HepG2 (cell line): ENCODE measurements around the gene RP2. TPM values are rescaled to one million over a fixed set of nuclear protein-coding genes. Genes with fewer than 3 reads are reported as not detected.

Source experiments
- ATAC-seq: fragments of 200-7000 bp; cut with Tn5 transposase; 3 replicates; pipeline ENCODE4 v1.9.1; 2020; ENCODE audit warnings: mild to moderate bottlenecking, moderate library complexity
- BruUV-seq: library from RNA; stranded (reverse); fragments of 400-500 nt; replicated peaks from 2 replicates; lab custom pipeline; 2021; lab: Mats Ljungman, UMichigan
- CTCF ChIA-PET: fragments of 300-600 bp; formaldehyde crosslinking; extraction: SDS; loops from one replicate; lab custom pipeline; 2021; ENCODE audit warnings: low total read pairs, inconsistent platforms, low intra/inter-chr PET ratio; lab: Yijun Ruan, JAX
- POLR2A ChIA-PET: fragments of 350-600 bp; sonication (Branson Sonifier 250); formaldehyde crosslinking; loops from one replicate; lab custom pipeline; 2020; ENCODE audit warnings: antibody characterized with exemption, inconsistent platforms; lab: Yijun Ruan, JAX
- DNase-seq: peaks from one replicate; pipeline ENCODE4 v3.0.0-alpha.2; 2015; ENCODE audit warnings: low spot score
- FAIRE-seq: peaks from 3 replicates; lab custom pipeline; 2011; peaks lifted over from hg19 to GRCh38; lab: Jason Lieb, UNC
- H2AFZ ChIP-seq: one replicate; pipeline ENCODE4 v1.6.1; 2011; ENCODE audit warnings: low read length, inconsistent platforms
- H3K27ac ChIP-seq: fragments of 300-600 bp; 3 replicates; pipeline ENCODE4 v1.8.0; 2011; ENCODE audit warnings: mixed run types, mild to moderate bottlenecking, mixed read lengths, low read length, inconsistent platforms; ENCODE audit not compliant: insufficient read depth; ENCODE audit errors: extremely low read length
- H3K27me3 ChIP-seq, 2 experiments: fragments of 200-600 bp in 1 of 2; 2 replicates in 1 of 2; 3 replicates in 1 of 2; pipeline versions ENCODE4 v1.6.0 to v1.8.0; 2011; ENCODE audit warnings: low read length in 2 of 2, mild to moderate bottlenecking in 2 of 2, moderate library complexity in 2 of 2, inconsistent platforms in 1 of 2; ENCODE audit not compliant: insufficient read depth in 2 of 2, control insufficient read depth in 1 of 2
- H3K36me3 ChIP-seq, 2 experiments: fragments of 200-600 bp in 1 of 2; replicated peaks in 1 of 2; 2 replicates in 1 of 2; 3 replicates in 1 of 2; pipeline versions ENCODE4 v1.5.1 to v1.8.0; 2011; ENCODE audit warnings: low read length in 2 of 2, inconsistent platforms in 1 of 2; ENCODE audit not compliant: insufficient read depth in 2 of 2, control insufficient read depth in 1 of 2
- H3K4me1 ChIP-seq: 2 replicates; pipeline ENCODE4 v1.5.1; 2012; ENCODE audit warnings: low read length, inconsistent platforms; ENCODE audit not compliant: insufficient read depth
- H3K4me2 ChIP-seq: 2 replicates; pipeline ENCODE4 v1.6.0; 2011; ENCODE audit warnings: low read depth, low read length, inconsistent platforms
- H3K4me3 ChIP-seq, 3 experiments: fragments of 200-600 bp in 1 of 3; sonication (generic), shearing (Covaris generic) in 1 of 3; replicated peaks in 1 of 3; 2 replicates each; pipeline ENCODE4 v1.5.1; 2011 to 2016; ENCODE audit warnings: low read length in 3 of 3, inconsistent platforms in 2 of 3, low read depth in 2 of 3, mild to moderate bottlenecking in 2 of 3, control low read depth in 1 of 3, mixed read lengths in 1 of 3; ENCODE audit not compliant: insufficient read depth in 1 of 3
- H3K79me2 ChIP-seq: one replicate; pipeline ENCODE4 v1.6.1; 2011; ENCODE audit warnings: low read length, inconsistent platforms; ENCODE audit not compliant: insufficient read depth
- H3K9ac ChIP-seq: 2 replicates; pipeline ENCODE4 v1.6.0; 2011; ENCODE audit warnings: mild to moderate bottlenecking, low read depth, low read length, inconsistent platforms; ENCODE audit not compliant: insufficient read depth
- H3K9me3 ChIP-seq: 2 replicates; pipeline ENCODE4 v1.5.1; 2012; ENCODE audit warnings: mild to moderate bottlenecking, low read length
- H4K20me1 ChIP-seq: 2 replicates; pipeline ENCODE4 v1.6.0; 2011; ENCODE audit warnings: inconsistent platforms, mild to moderate bottlenecking, low read length, moderate library complexity; ENCODE audit not compliant: insufficient read depth
- ARID4A ChIP-seq: sonication (generic); formaldehyde crosslinking; IDR thresholded peaks from 2 replicates; pipeline ENCODE4 v1.5.0; 2020; ENCODE audit warnings: mild to moderate bottlenecking, missing genetic modification reagents, borderline replicate concordance
- CBX5 ChIP-seq: sonication (generic); formaldehyde crosslinking; IDR thresholded peaks from 2 replicates; pipeline ENCODE4 v1.4.0; 2020; ENCODE audit warnings: missing genetic modification reagents, borderline replicate concordance
- KLF9 ChIP-seq: IDR thresholded peaks from 2 replicates; pipeline ENCODE4 v1.6.1; 2016; ENCODE audit warnings: low read depth
- KMT2A ChIP-seq: sonication (generic); formaldehyde crosslinking; IDR thresholded peaks from 2 replicates; pipeline ENCODE4 v1.4.0; 2020; ENCODE audit warnings: missing genetic modification reagents
- MIER2 ChIP-seq: IDR thresholded peaks from 2 replicates; pipeline ENCODE4 v1.6.1; 2016; ENCODE audit warnings: missing biosample characterization, missing genetic modification reagents
- PAXIP1 ChIP-seq: sonication (generic); formaldehyde crosslinking; conservative IDR thresholded peaks from 2 replicates; pipeline ENCODE4 v1.4.0; 2020; ENCODE audit warnings: mild to moderate bottlenecking, missing genetic modification reagents, moderate library complexity
- SPEN ChIP-seq: sonication (generic); formaldehyde crosslinking; IDR thresholded peaks from 2 replicates; pipeline ENCODE4 v1.5.1; 2020; ENCODE audit warnings: low read depth, mild to moderate bottlenecking, missing genetic modification reagents
- ZFYVE20 ChIP-seq: sonication (generic); formaldehyde crosslinking; IDR thresholded peaks from 2 replicates; pipeline ENCODE4 v1.8.0; 2023; ENCODE audit warnings: low read depth, mild to moderate bottlenecking, moderate library complexity, missing genetic modification reagents, borderline replicate concordance
- ZNF678 ChIP-seq: sonication (generic); formaldehyde crosslinking; IDR thresholded peaks from 2 replicates; pipeline ENCODE4 v1.4.0; 2020; ENCODE audit warnings: mild to moderate bottlenecking, missing genetic modification reagents
- WGBS: methylation state at CpG from one replicate; pipeline ENCODE4 v1.1.6; 2017; ENCODE audit warnings: low lambda C conversion rate; 5-methylcytosine and 5-hydroxymethylcytosine counted together
- in situ Hi-C: cut with HindIII; loops from 2 replicates; pipeline ENCODE4 v1.10.0; 2017; ENCODE audit warnings: low pct_unique_long_range_greater_than_20kb; ENCODE audit not compliant: extremely low pct_ligation_motif_present
- intact Hi-C: fragments of 100-400 bp; cut with micrococcal nuclease; formaldehyde crosslinking; loops from one replicate; pipeline ENCODE4 v1.10.0; 2022; ENCODE audit not compliant: unreplicated experiment
- polyA plus RNA-seq, 8 experiments: library from polyadenylated mRNA; depleted of rRNA in 3 of 8; stranded (reverse) in 7 of 8; unstranded in 1 of 8; fragments of >200 nt; fragmentation: Illumina TruSeq in 4 of 8; extraction: Trizol in 4 of 8; gene quantifications; 2 replicates each; pipeline versions ENCODE4 v1.2.1 to v1.2.3, GENCODE V29; 2011 to 2016; ENCODE audit warnings: low read depth in 4 of 8, missing spikeins in 1 of 8, mixed read lengths in 1 of 8; ENCODE audit not compliant: insufficient read depth in 1 of 8
- total RNA-seq, 5 experiments: library from RNA; depleted of rRNA; stranded (reverse); fragments of >200 nt; fragmentation: Illumina TruSeq; extraction: Trizol; gene quantifications; 2 replicates each; pipeline ENCODE4 v1.2.3, GENCODE V29; 2016; ENCODE audit warnings: low read depth in 1 of 5
- TF ChIP-seq, protein P1 (sequence below): sonication (generic); formaldehyde crosslinking; IDR thresholded peaks from 2 replicates; pipeline ENCODE4 v1.5.1; 2020; ENCODE audit warnings: missing genetic modification reagents, mild to moderate bottlenecking, borderline replicate concordance
- TF ChIP-seq, protein P2 (sequence below): sonication (generic); formaldehyde crosslinking; conservative IDR thresholded peaks from 2 replicates; pipeline ENCODE4 v1.8.1; 2023; ENCODE audit warnings: missing genetic modification reagents

The RP2 gene
- total and polyA plus RNA-seq, 2 of the 13 experiments (the other 11 are each of a cell fraction or from before 2014, with no cell fraction given) = 5.0 to 9.9 TPM

GRCh38 chrX:46920235-46920634 lies 83.4 kb downstream of the RP2 start:
- WGBS = 73% methylated on average over 4 of the region's 4 CpGs

DNA sequence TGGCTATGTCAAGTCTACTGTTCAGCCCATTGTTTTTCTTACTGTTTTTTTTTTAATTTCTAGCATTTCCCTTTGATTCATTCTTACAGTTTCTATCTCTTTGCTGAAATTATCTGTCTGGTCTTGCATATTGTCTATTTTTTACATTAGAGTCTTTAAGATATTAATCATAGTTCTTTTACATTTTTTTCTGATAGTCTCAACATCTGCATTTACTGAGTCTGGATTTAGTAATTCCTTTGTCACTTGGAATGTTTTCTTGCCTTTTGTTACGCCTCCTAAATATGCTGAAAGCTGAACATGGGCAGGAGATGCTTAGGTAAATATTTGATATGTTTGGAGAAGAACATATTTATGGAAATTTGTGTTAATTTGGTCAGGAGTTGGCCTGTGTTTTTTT lies 85.8 kb downstream of the RP2 start:
- 100% methylated on average over 1 of the region's 1 CpG for WGBS
- H3K4me2 ChIP-seq = no peak overlapping the region
- peaks cover 25% of the 10 kb centered on the region for H3K4me1 ChIP-seq
- ChIA-PET CTCF (no interaction called here), POLR2A (no interaction called here)
- no TSS peak for BruUV-seq
- intact Hi-C loops (no loop called here), in situ Hi-C loops (no loop called here)
- H3K36me3 ChIP-seq = no peaks in the 10 kb centered on the region
- H3K27ac ChIP-seq = no peak overlapping the region
- H3K79me2 ChIP-seq = peaks cover 76% of the 10 kb centered on the region
- no peaks in the 10 kb centered on the region for H3K27me3 ChIP-seq
- H2AFZ ChIP-seq = no peak overlapping the region
- no peak for DNase-seq
- H3K9ac ChIP-seq = no peak overlapping the region
- no peak overlapping the region for H3K4me3 ChIP-seq
- no peak for ATAC-seq
- H3K9me3 ChIP-seq = no peaks in the 10 kb centered on the region
- FAIRE-seq = no peak
- H4K20me1 ChIP-seq = peaks cover 6% of the 10 kb centered on the region; the same call in 1 of the 2 replicates
- TF ChIP-seq ARID4A (CRISPR knock-in tag) (no peak), PAXIP1 (CRISPR knock-in tag) (no peak)
- TF ChIP-seq, protein P1, sequence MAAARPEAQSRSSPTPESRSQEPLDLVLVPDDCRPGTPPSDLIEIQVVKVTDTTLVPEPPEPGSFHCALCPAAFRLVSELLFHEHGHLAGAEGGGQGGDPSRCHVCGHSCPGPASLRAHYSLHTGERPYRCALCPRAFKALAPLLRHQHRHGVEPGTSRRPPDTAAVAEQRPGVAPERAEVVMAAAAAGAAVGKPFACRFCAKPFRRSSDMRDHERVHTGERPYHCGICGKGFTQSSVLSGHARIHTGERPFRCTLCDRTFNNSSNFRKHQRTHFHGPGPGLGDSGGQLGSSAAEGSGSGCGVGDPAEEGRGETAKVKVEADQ (CRISPR knock-in tag) = no peak

More at GRCh38 chrX:46920235-46920634, 83.4 kb downstream of the RP2 start:
- no TSS peak for BruUV-seq
- intact Hi-C loops (no loop called here), in situ Hi-C loops (no loop called here)
- no peak overlapping the region for H3K27ac ChIP-seq
- peaks cover 9% of the 10 kb centered on the region for H4K20me1 ChIP-seq
- no peak for DNase-seq
- no peaks in the 10 kb centered on the region for H3K36me3 ChIP-seq
- no peak for FAIRE-seq
- ChIA-PET CTCF (no interaction called here), POLR2A (no interaction called here)
- ATAC-seq = no peak
- H2AFZ ChIP-seq = no peak overlapping the region
- H3K79me2 ChIP-seq = peaks cover 87% of the 10 kb centered on the region
- H3K4me1 ChIP-seq = peaks cover 45% of the 10 kb centered on the region
- H3K9me3 ChIP-seq = no peaks in the 10 kb centered on the region
- no peak overlapping the region for H3K9ac ChIP-seq
- no peak overlapping the region for H3K4me3 ChIP-seq
- TF ChIP-seq ZNF678 (CRISPR knock-in tag) (no peak), MIER2 (CRISPR knock-in tag) (no peak), CBX5 (CRISPR knock-in tag) (no peak), KMT2A (CRISPR knock-in tag) (no peak), ZFYVE20 (CRISPR knock-in tag) (no peak), SPEN (CRISPR knock-in tag) (no peak), KLF9 (CRISPR knock-in tag) (no peak)
- TF ChIP-seq, protein P2, sequence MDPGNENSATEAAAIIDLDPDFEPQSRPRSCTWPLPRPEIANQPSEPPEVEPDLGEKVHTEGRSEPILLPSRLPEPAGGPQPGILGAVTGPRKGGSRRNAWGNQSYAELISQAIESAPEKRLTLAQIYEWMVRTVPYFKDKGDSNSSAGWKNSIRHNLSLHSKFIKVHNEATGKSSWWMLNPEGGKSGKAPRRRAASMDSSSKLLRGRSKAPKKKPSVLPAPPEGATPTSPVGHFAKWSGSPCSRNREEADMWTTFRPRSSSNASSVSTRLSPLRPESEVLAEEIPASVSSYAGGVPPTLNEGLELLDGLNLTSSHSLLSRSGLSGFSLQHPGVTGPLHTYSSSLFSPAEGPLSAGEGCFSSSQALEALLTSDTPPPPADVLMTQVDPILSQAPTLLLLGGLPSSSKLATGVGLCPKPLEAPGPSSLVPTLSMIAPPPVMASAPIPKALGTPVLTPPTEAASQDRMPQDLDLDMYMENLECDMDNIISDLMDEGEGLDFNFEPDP (CRISPR knock-in tag) = no peak
- no peaks in the 10 kb centered on the region for H3K27me3 ChIP-seq
- H3K4me2 ChIP-seq = no peak overlapping the region
